Measurements from ENCODE around the gene TTC24.
A peak's percentile ranks its signal among the peaks of the same experiment; 100 is the strongest.

The TTC24 gene

DNA sequence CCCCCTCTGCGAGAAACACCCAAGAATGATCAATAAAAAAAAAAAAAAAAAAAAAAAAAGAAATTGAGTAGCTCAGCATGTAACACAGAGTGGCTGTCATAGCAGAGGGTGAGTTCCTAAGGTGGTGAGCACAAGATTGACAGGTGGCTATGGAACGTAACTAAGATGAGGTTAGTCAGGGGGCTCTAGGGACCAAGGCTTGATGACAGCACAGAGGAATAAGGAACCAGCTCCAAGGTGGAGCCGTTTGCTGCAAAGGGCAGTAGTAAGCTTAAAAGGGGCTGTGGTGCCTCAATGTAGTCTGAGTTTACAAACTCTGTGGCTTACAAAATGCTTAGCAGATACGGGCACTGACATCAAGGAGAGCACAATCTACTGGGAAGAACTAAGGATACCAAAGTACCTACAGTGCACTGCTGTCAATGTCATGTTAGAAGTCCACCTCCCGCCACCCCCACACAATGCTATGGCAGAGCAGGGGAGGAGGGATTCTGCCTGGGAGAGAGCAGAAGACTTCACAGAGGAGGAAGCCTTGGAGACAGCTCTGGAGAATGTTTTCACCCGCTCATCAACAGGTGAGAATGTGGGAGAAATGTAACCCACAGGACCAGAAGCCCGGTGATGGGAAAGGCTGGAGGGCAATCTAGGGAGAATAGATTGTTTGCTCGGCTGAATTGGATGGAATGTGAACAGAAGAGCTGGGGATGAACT, 20.3 kb upstream of the TTC24 start:
- no peaks in the 10 kb centered on the region for H3K9me3 Mint-ChIP-seq
- DNase-seq (ENCODE audit: low spot score in 2 of 2) (no peak), ATAC-seq (replicated peaks; ENCODE audit: extremely low read depth, poor library complexity, severe bottlenecking) (no peak)
- H3K36me3 Mint-ChIP-seq (ENCODE audit: insufficient read depth) = no peaks in the 10 kb centered on the region
- no peaks in the 10 kb centered on the region for H3K27me3 Mint-ChIP-seq
- no peak overlapping the region for H3K27ac Mint-ChIP-seq (ENCODE audit: low read depth)
- no peak overlapping the region for H3K4me3 Mint-ChIP-seq
- no peaks in the 10 kb centered on the region for H3K4me1 Mint-ChIP-seq

DNA sequence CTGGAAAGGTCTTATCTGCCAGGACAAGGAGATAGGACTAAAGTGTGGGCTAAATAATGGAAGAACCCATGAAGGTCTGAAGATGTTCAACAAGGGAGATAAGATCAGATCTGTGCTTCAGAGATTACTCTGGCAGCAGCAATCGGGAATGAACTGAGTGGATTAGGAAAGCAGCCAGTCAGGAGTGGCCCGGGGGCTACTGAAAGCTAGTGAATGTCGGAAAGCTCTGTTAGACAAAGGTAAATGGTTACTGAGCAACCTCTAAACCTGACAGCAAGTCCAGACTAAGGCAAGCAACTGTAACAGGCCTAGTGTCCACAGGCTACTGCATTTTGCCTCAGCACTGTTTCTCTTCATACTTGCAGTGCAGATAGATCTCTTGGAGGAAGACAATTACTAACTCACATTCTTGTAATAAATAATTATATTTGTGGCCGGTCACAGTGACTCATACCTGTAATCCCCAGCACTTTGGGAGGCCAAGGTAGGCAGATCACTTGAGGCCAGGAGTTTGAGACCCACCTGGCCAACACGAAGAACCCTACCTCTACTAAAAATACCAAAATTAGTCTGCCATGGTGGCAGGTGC, 19.6 kb upstream of the TTC24 start:
- DNase-seq (ENCODE audit: low spot score in 2 of 2) = no peak
- H3K4me3 Mint-ChIP-seq = no peak overlapping the region
- no peaks in the 10 kb centered on the region for H3K4me1 Mint-ChIP-seq
- no peaks in the 10 kb centered on the region for H3K9me3 Mint-ChIP-seq
- H3K27ac Mint-ChIP-seq (ENCODE audit: low read depth) = no peak overlapping the region
- no peak for ATAC-seq (replicated peaks; ENCODE audit: extremely low read depth, poor library complexity, severe bottlenecking)
- no peaks in the 10 kb centered on the region for H3K36me3 Mint-ChIP-seq (ENCODE audit: insufficient read depth)
- H3K27me3 Mint-ChIP-seq = no peaks in the 10 kb centered on the region

DNA sequence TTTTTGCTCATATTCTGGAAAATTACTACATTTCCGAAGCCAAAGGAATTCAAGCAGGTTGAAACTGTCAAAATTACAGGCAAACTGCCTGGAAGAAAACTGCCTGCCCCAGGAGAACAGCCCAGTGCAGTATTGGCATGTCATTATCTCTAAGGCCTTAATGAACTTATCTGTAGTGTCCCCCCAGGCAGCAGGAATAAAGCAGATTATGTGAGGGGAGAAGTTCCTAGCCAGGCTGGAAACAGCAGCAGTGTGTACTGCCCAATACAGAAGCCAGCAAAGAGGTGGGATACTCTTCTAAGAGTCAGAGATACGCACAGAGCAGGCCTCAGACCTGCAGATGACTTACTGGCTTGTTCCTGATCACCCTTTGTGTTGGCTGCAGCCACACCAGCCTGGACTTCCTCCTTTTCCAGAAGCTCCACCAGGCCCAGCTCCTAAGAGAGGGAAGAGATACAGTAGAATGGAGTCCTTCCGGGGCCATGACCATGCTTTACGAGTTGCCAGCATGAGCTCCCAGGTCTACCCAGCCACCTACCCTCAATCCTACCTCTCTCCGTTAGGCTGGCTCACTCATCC, 18.8 kb upstream of the TTC24 start:
- Mint-ChIP-seq H3K27me3 (no peaks in the 10 kb centered on the region), H3K36me3 (ENCODE audit: insufficient read depth) (no peaks in the 10 kb centered on the region), H3K9me3 (no peaks in the 10 kb centered on the region), H3K27ac (ENCODE audit: low read depth) (no peak overlapping the region), H3K4me3 (no peak overlapping the region), H3K4me1 (peaks cover 6% of the 10 kb centered on the region)
- DNase-seq (ENCODE audit: low spot score in 2 of 2) = no peak
- ATAC-seq (replicated peaks; ENCODE audit: extremely low read depth, poor library complexity, severe bottlenecking) = no peak

DNA sequence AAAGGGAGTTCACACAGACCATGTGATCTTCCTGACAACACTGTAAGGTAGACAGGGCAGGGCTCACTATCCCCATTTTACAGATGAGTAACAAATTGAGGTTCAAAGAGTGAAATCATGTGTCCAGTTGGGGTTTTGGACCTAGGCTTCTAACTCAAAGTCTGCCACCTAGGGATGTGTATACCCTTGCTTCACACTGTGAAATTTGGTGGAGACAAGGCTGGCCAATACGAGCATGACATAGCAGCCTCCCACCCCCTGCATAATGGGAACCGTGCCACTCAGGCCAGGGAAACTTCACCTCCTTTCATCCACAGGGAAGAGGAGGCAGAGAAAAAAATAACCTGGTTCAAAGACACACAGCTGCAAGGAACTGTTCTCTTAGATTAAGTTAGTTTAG, 14.0 kb upstream of the TTC24 start:
- Mint-ChIP-seq H3K9me3 (no peaks in the 10 kb centered on the region), H3K27me3 (no peaks in the 10 kb centered on the region), H3K27ac (ENCODE audit: low read depth) (no peak overlapping the region), H3K36me3 (ENCODE audit: insufficient read depth) (no peaks in the 10 kb centered on the region), H3K4me3 (no peak overlapping the region), H3K4me1 (peaks cover 6% of the 10 kb centered on the region)
- ATAC-seq (replicated peaks; ENCODE audit: extremely low read depth, poor library complexity, severe bottlenecking) = no peak
- DNase-seq (ENCODE audit: low spot score in 2 of 2) = no peak

DNA sequence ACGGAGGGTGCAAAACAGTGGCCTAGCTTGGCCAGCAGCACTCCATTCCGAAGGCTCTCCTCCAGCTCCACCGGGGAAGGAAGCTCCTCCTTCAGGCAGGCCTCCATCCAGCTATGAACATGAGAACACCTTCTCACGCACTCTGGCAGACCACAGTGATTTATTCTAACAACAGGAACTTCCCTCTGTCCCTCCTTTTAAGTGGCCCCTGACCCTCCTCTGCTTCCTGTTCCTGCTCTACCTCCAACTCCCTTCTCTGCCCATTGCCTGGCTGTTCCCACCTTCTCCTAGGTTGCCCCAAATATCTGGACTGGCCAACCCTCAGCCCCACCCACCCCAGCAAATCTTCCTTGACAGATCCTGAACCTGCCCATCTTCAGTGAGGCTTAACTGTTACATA, 13.1 kb upstream of the TTC24 start:
- no peak overlapping the region for H3K27ac Mint-ChIP-seq (ENCODE audit: low read depth)
- no peak for ATAC-seq (replicated peaks; ENCODE audit: extremely low read depth, poor library complexity, severe bottlenecking)

DNA sequence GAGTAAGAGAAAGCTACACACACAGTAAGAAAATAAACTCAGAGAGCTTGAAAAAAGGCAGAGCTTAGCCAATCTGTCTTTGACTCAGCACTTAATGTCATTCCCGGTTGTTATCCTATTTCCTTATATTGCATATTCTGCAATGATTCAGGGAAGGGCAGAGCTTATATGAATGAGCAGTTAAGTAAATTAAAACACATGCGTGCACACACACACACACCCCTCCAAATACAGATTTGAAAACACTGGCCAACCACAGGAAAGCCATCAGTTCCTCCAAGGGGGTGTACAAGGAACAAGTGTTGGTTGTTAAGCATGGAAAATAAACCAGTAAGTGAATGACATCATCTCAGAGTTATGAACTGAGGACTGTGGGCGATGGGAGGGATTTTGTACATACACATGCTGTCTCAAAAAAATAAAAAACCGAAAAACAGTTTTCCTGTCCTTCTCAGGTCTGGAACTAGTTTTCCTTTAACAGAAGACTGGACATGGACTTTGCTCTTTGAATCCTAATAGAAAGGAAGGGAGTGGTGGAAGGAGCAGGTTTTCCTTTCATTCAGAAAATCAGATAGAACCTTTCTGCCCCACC, 8.2 kb upstream of the TTC24 start:
- Mint-ChIP-seq H3K9me3 (no peaks in the 10 kb centered on the region), H3K36me3 (ENCODE audit: insufficient read depth) (no peaks in the 10 kb centered on the region), H3K4me1 (peaks cover 10% of the 10 kb centered on the region), H3K27me3 (peaks cover 48% of the 10 kb centered on the region), H3K4me3 (peak overlapping the region; percentile 3), H3K27ac (ENCODE audit: low read depth) (no peak overlapping the region)
- ATAC-seq (replicated peaks; ENCODE audit: extremely low read depth, poor library complexity, severe bottlenecking) (no peak), DNase-seq (ENCODE audit: low spot score in 2 of 2) (no peak)

More for the DNA sequence above, 13.1 kb upstream of the TTC24 start:
- no peak for DNase-seq (ENCODE audit: low spot score in 2 of 2)
- Mint-ChIP-seq H3K9me3 (no peaks in the 10 kb centered on the region), H3K4me1 (peaks cover 6% of the 10 kb centered on the region), H3K4me3 (no peak overlapping the region), H3K27me3 (peaks cover 9% of the 10 kb centered on the region), H3K36me3 (ENCODE audit: insufficient read depth) (no peaks in the 10 kb centered on the region)

DNA sequence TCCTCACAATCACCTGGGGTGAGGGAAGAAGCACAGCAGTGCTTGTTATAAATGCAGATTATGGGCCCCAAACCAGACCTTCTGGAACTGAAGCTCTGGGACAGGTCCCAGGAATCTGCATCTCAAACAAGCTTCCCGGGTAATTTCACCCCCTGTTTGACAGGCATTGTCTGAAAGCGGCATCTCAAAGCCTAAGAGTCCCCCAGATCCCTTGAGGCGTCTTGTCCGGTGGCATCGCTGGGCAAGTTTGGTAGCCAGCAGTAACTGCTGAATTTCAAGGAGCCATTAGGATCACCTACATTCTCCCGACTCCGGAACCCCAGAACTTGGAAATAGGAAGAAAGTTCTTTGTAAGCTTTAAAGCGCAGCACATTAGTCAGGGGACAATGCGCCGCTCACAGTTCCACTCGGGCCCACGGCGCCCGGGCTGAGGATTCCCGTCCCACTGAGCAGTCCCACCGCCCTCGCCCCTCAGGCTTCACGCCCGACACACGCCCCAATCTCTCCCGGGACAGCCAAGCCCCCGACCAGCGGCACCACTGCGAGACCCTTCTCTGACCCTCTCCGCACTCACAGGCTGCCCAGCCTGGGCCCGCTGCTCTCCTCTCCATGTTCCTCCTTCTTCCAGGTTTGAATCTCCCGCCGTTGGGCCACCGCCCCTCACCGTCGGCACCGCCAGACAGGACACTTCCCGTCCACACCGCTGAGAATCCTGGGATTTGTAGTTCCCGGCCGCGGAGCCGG, 7.4 kb upstream of the TTC24 start, which contains the start of gene IQGAP3:
Gene IQGAP3, minus strand, starts transcription at position 647 of the 744 bp plus-strand sequence. Its CDS starts 36 bp downstream, at position 611.
- H3K27ac Mint-ChIP-seq (ENCODE audit: low read depth) = peak within 1 kb of the TSS; percentile 56
- H3K9me3 Mint-ChIP-seq = no peaks in the 10 kb centered on the region
- ATAC-seq (replicated peaks; ENCODE audit: extremely low read depth, poor library complexity, severe bottlenecking) (peak; percentile 78), DNase-seq (ENCODE audit: low spot score in 2 of 2) (peak; percentile 44 to 47)
- peaks cover 48% of the 10 kb centered on the region for H3K27me3 Mint-ChIP-seq
- no peaks in the 10 kb centered on the region for H3K36me3 Mint-ChIP-seq (ENCODE audit: insufficient read depth)
- peaks cover 10% of the 10 kb centered on the region for H3K4me1 Mint-ChIP-seq
- H3K4me3 Mint-ChIP-seq = peak within 1 kb of the TSS; percentile 77

DNA sequence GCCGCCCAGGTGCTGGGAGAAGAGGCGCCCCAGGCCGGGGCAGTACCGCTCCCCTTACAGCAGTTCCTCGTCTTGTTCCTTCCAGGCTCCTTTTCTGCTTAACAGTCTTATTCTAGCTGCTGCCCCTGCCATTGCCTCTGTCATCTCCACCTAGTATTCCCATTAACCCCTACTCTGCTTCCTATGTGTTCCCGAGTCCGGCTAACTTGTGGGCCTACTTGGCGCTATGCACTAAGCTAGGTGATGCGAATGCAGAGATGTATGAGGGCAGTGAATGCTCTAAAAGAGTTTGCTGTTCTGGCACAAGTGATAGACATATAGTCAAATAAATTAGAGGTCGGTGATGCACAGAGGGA, 6.9 kb upstream of the TTC24 start:
- ATAC-seq (replicated peaks; ENCODE audit: extremely low read depth, poor library complexity, severe bottlenecking) (no peak), DNase-seq (ENCODE audit: low spot score in 2 of 2) (no peak)
- Mint-ChIP-seq H3K9me3 (no peaks in the 10 kb centered on the region), H3K27ac (ENCODE audit: low read depth) (peak overlapping the region; percentile 56), H3K27me3 (peaks cover 48% of the 10 kb centered on the region), H3K4me3 (peak overlapping the region; percentile 77), H3K4me1 (peaks cover 10% of the 10 kb centered on the region), H3K36me3 (ENCODE audit: insufficient read depth) (no peaks in the 10 kb centered on the region)

DNA sequence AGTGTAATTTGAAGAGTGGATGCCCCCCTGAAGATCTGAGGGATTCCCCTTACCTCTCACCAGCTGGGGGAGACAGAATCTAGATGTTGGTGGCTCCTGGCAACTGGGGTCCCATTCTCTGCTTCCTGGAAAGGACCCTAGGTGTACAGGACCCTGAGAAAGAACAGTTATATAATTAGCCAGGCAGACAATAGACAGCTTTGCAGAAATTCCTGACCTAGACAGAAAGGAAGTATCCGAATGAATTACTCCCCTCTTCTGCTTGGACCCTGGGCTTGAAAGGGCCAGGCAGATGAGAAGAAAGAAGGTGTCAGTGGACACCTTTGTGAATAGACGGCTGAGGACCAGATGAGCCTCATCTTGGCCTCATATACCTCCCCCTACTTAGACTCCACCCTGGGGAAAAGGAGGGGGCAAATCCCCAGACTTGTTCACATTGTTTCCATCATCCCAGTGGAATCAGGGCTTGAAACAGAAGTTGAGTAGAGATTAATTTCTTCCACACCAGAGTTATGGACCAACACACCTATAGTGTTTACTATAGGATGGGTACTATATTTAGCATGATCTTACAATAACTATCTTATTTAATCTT, 5.4 kb upstream of the TTC24 start:
- H3K9me3 Mint-ChIP-seq = no peaks in the 10 kb centered on the region
- no peak overlapping the region for H3K27ac Mint-ChIP-seq (ENCODE audit: low read depth)
- ATAC-seq (replicated peaks; ENCODE audit: extremely low read depth, poor library complexity, severe bottlenecking) = no peak
- no peaks in the 10 kb centered on the region for H3K36me3 Mint-ChIP-seq (ENCODE audit: insufficient read depth)
- H3K4me1 Mint-ChIP-seq = peaks cover 10% of the 10 kb centered on the region
- no peak for DNase-seq (ENCODE audit: low spot score in 2 of 2)
- H3K27me3 Mint-ChIP-seq = peaks cover 48% of the 10 kb centered on the region
- H3K4me3 Mint-ChIP-seq = no peak overlapping the region

DNA sequence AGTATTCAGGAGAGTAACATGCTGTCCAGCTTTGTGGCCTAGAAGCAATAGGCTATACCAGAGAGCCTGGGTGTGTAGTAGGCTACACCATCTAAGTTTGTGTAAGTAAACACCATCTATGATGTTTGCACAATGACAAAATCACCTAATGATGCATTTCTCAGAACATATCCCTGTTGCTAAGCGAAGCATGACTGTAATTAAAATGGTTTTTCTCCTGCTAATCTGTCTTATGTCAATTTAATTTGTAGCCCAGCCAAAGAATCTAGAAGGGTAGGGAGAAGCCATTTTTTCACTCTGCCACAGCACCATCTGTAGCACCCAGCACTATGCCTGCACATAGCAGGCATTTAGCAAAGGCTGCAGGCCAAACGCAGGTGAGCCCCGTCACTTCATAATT, 2.0 kb upstream of the TTC24 start:
- no peak overlapping the region for H3K4me3 Mint-ChIP-seq
- H3K27ac Mint-ChIP-seq (ENCODE audit: low read depth) = no peak overlapping the region
- peaks cover 28% of the 10 kb centered on the region for H3K27me3 Mint-ChIP-seq
- H3K36me3 Mint-ChIP-seq (ENCODE audit: insufficient read depth) = peaks cover 2% of the 10 kb centered on the region
- ATAC-seq (replicated peaks; ENCODE audit: extremely low read depth, poor library complexity, severe bottlenecking) (no peak), DNase-seq (ENCODE audit: low spot score in 2 of 2) (no peak)
- H3K9me3 Mint-ChIP-seq = no peaks in the 10 kb centered on the region
- peaks cover 21% of the 10 kb centered on the region for H3K4me1 Mint-ChIP-seq

DNA sequence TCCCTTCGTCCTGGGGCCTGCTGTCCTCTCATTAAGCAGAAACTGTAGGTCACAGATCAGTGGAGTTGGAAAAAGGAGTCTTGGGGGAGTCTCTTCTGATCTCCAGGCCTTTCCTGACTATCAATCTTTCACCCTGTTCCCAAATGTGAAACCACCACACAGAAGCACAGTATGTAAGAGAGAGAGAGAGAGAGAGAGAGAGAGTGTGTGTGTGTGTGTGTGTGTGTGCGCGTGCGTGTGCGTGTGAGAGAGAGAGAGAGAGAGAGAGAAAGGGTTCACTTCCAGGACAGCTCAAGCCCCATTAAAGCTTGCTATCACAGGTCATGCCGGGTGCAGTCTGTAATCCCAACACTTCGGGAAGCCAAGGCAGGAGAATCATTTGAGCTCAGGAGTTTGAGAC, 1.5 kb upstream of the TTC24 start:
- DNase-seq (ENCODE audit: low spot score in 2 of 2) = no peak
- no peak for ATAC-seq (replicated peaks; ENCODE audit: extremely low read depth, poor library complexity, severe bottlenecking)
- H3K27ac Mint-ChIP-seq (ENCODE audit: low read depth) = no peak overlapping the region
- no peaks in the 10 kb centered on the region for H3K9me3 Mint-ChIP-seq
- H3K36me3 Mint-ChIP-seq (ENCODE audit: insufficient read depth) = peaks cover 2% of the 10 kb centered on the region
- peaks cover 21% of the 10 kb centered on the region for H3K4me1 Mint-ChIP-seq
- no peak overlapping the region for H3K4me3 Mint-ChIP-seq
- peaks cover 23% of the 10 kb centered on the region for H3K27me3 Mint-ChIP-seq

DNA sequence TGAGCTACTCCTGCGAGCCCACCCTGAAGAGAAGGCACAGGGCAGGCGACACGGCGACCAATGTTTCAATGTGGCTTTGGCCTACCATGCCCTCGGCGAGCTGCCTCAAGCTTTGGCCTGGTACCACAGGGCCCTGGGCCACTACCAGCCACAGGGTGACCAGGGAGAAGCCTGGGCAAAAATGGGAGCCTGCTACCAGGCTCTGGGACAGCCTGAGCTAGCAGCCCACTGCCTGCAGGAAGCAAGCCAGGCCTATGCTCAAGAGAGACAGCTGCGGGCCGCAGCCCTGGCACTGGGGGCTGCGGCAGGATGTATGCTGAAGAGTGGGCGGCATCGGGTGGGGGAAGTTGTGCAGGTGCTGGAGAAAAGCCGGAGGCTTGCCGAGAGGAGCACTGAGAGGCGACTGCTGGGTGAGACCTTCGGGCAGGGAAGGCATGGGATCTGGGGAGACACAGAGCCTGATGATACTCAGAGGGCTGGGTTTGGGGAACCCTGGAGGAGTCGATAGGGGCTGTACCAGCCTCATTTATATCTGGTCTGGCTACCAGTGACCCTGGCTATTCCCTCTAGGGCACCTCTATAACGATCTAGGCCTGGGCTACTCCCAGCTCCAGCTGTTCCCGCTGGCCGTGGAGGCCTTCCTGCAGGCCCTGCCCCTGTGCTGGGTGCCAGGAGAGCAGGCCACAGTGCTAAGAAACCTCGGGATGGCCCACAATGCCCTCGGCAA, 2.3 kb downstream of the TTC24 start:
- peaks cover 6% of the 10 kb centered on the region for H3K36me3 Mint-ChIP-seq (ENCODE audit: insufficient read depth)
- H3K27me3 Mint-ChIP-seq = no peaks in the 10 kb centered on the region
- peaks cover 35% of the 10 kb centered on the region for H3K4me1 Mint-ChIP-seq
- DNase-seq (ENCODE audit: low spot score in 2 of 2) = no peak
- peak overlapping the region; percentile 89 for H3K27ac Mint-ChIP-seq (ENCODE audit: low read depth)
- ATAC-seq (replicated peaks; ENCODE audit: extremely low read depth, poor library complexity, severe bottlenecking) = peak; percentile 84
- peak overlapping the region; percentile 81 for H3K4me3 Mint-ChIP-seq
- no peaks in the 10 kb centered on the region for H3K9me3 Mint-ChIP-seq
